K562 (cell line): ENCODE data around the gene MPST. TPM values are rescaled to one million over a fixed set of nuclear protein-coding genes. Genes with fewer than 3 reads are reported as not detected.

Experiments used
- ATAC-seq: fragments of 200-7000 bp; cut with Tn5 transposase; 3 replicates; pipeline ENCODE4 v1.9.1; 2020; ENCODE audit warnings: moderate library complexity
- BruUV-seq: library from RNA; stranded (reverse); fragments of 400-500 nt; replicated peaks from 2 replicates; lab custom pipeline; 2021; lab: Mats Ljungman, UMichigan
- CTCF ChIA-PET: fragments of 300-600 bp; formaldehyde crosslinking; extraction: SDS; loops from one replicate; lab custom pipeline; 2021; ENCODE audit warnings: low intra/inter-chr PET ratio; lab: Yijun Ruan, JAX
- POLR2A ChIA-PET: fragments of 300-600, 350-650 bp; sonication (Branson Sonifier 250); formaldehyde crosslinking; extraction: SDS; loops from one replicate; lab custom pipeline; 2021; ENCODE audit warnings: antibody characterized with exemption, inconsistent platforms; lab: Yijun Ruan, JAX
- DNase-seq, 4 experiments: peaks; one replicate each; pipeline versions ENCODE4 v3.0.0 to v3.0.0-alpha.2; 2011 to 2018; ENCODE audit warnings: low spot score in 3 of 4, mixed read lengths in 3 of 4; ENCODE audit errors: extremely low read depth in 1 of 4
- FAIRE-seq: peaks from 2 replicates; lab custom pipeline; 2011; peaks lifted over from hg19 to GRCh38; lab: Jason Lieb, UNC
- H2AFZ ChIP-seq: 2 replicates; pipeline ENCODE4 v1.6.0; 2011; ENCODE audit warnings: low read depth, low read length, control low read depth, inconsistent platforms
- H3K27ac ChIP-seq: fragments of 200-600 bp; 3 replicates; pipeline ENCODE4 v1.8.0; 2011; ENCODE audit warnings: low read depth, mild to moderate bottlenecking, control low read depth, inconsistent platforms, low read length, moderate library complexity, mixed read lengths; ENCODE audit errors: extremely low read depth
- H3K27me3 ChIP-seq, 2 experiments: fragments of 300-600 bp in 1 of 2; 2 replicates in 1 of 2; 3 replicates in 1 of 2; pipeline versions ENCODE4 v1.6.0 to v1.8.0; 2011; ENCODE audit warnings: inconsistent platforms in 2 of 2, low read length in 2 of 2, mild to moderate bottlenecking in 1 of 2, mixed read lengths in 1 of 2, moderate library complexity in 1 of 2; ENCODE audit not compliant: control insufficient read depth in 2 of 2, insufficient read depth in 2 of 2
- H3K36me3 ChIP-seq: fragments of 300-600 bp; 3 replicates; pipeline ENCODE4 v1.8.0; 2011; ENCODE audit warnings: mild to moderate bottlenecking, low read length, inconsistent platforms; ENCODE audit not compliant: control insufficient read depth, insufficient read depth
- H3K4me1 ChIP-seq, 2 experiments: fragments of 200-600 bp in 1 of 2; replicated peaks in 1 of 2; 2 replicates in 1 of 2; 3 replicates in 1 of 2; pipeline versions ENCODE4 v1.5.1 to v1.8.0; 2011; ENCODE audit warnings: inconsistent platforms in 2 of 2, low read length in 2 of 2, mild to moderate bottlenecking in 1 of 2, mixed read lengths in 1 of 2, moderate library complexity in 1 of 2; ENCODE audit not compliant: control insufficient read depth in 2 of 2, insufficient read depth in 2 of 2
- H3K4me2 ChIP-seq: 2 replicates; pipeline ENCODE4 v1.6.1; 2011; ENCODE audit warnings: low read length, control low read depth, inconsistent platforms, mixed read lengths; ENCODE audit not compliant: insufficient read depth
- H3K4me3 ChIP-seq: fragments of 200-600 bp; sonication (generic), shearing (Covaris generic); 2 replicates; pipeline ENCODE4 v1.5.1; 2016; ENCODE audit warnings: control low read depth, inconsistent platforms
- H3K79me2 ChIP-seq: fragments of 200-600 bp; 3 replicates; pipeline ENCODE4 v1.8.0; 2011; ENCODE audit warnings: low read length, inconsistent platforms; ENCODE audit not compliant: control insufficient read depth, insufficient read depth
- H3K9ac ChIP-seq, 2 experiments: 2 replicates each; pipeline versions ENCODE4 v1.6.0 to v1.6.1; 2011; ENCODE audit warnings: low read depth in 2 of 2, low read length in 2 of 2, control low read depth in 1 of 2, inconsistent platforms in 1 of 2, mild to moderate bottlenecking in 1 of 2, mixed read lengths in 1 of 2; ENCODE audit not compliant: insufficient read depth in 1 of 2
- H3K9me1 ChIP-seq: one replicate; pipeline ENCODE4 v1.6.0; 2011; ENCODE audit warnings: inconsistent platforms, mild to moderate bottlenecking, low read length, moderate library complexity; ENCODE audit not compliant: control insufficient read depth, insufficient read depth
- H3K9me3 ChIP-seq: replicated peaks from 2 replicates; pipeline ENCODE4 v1.5.1; 2011; ENCODE audit warnings: low read depth, low read length, inconsistent platforms; ENCODE audit not compliant: control insufficient read depth, insufficient read depth
- H4K20me1 ChIP-seq: replicated peaks from 2 replicates; pipeline ENCODE4 v1.6.1; 2011; ENCODE audit warnings: low read length, inconsistent platforms, mixed read lengths; ENCODE audit not compliant: control insufficient read depth, insufficient read depth
- CBFB ChIP-seq: sonication (generic); formaldehyde crosslinking; IDR thresholded peaks from 2 replicates; pipeline ENCODE4 v1.4.0; 2020; ENCODE audit warnings: mild to moderate bottlenecking, missing genetic modification reagents
- COPS2 ChIP-seq: fragments of 450-650 bp; conservative IDR thresholded peaks from 2 replicates; pipeline ENCODE4 v1.6.1; 2016; ENCODE audit warnings: mild to moderate bottlenecking, moderate library complexity
- GATAD2B ChIP-seq: fragments of 450-650 bp; IDR thresholded peaks from 2 replicates; pipeline ENCODE4 v1.6.1; 2017; ENCODE audit warnings: mild to moderate bottlenecking, borderline replicate concordance
- LEF1 ChIP-seq: fragments of 450-650 bp; IDR thresholded peaks from 2 replicates; pipeline ENCODE4 v1.6.1; 2016; ENCODE audit warnings: mild to moderate bottlenecking
- POLR2AphosphoS2 ChIP-seq: IDR thresholded peaks from 2 replicates; pipeline ENCODE4 v1.6.1; 2012; ENCODE audit warnings: low read length, improper control_type of control experiment
- RBM25 ChIP-seq: fragments of 200-400 bp; formaldehyde crosslinking; IDR thresholded peaks from 2 replicates; pipeline ENCODE4 v1.6.1; 2018; ENCODE audit warnings: low read length, low read depth, moderate library complexity; ENCODE audit not compliant: severe bottlenecking
- SAFB ChIP-seq: fragments of 200-400 bp; formaldehyde crosslinking; IDR thresholded peaks from 2 replicates; pipeline ENCODE4 v1.6.1; 2017; ENCODE audit warnings: low read depth, low read length, borderline replicate concordance
- XRCC3 ChIP-seq: fragments of 450-650 bp; IDR thresholded peaks from 2 replicates; pipeline ENCODE4 v1.6.1; 2017; ENCODE audit warnings: mild to moderate bottlenecking, moderate library complexity
- ZNF232 ChIP-seq: sonication (generic); formaldehyde crosslinking; IDR thresholded peaks from 2 replicates; pipeline ENCODE4 v1.8.0; 2022; ENCODE audit warnings: mild to moderate bottlenecking, missing genetic modification reagents
- ZSCAN29 ChIP-seq: fragments of 450-650 bp; IDR thresholded peaks from 2 replicates; pipeline ENCODE4 v1.6.1; 2017
- whole genome bisulfite sequencing: fragments of 100-300 bp; shearing (Covaris generic); methylation state at CpG from one replicate; pipeline ENCODE4 v1.1.6; 2016; ENCODE audit warnings: low coverage, mixed read lengths; ENCODE audit not compliant: insufficient coverage; ENCODE audit errors: missing lambda C conversion rate; 5-methylcytosine and 5-hydroxymethylcytosine counted together
- in situ Hi-C: fragments of 300-500 bp; cut with MboI; formaldehyde crosslinking; loops from 4 replicates; pipeline ENCODE4 v1.15.0; 2018; ENCODE audit warnings: inconsistent platforms, mixed read lengths
- intact Hi-C: fragments of 100-400 bp; cut with micrococcal nuclease; formaldehyde crosslinking; loops from 2 replicates; pipeline ENCODE4 v1.14.2; 2022
- polyA plus RNA-seq, 8 experiments: library from polyadenylated mRNA; depleted of rRNA in 4 of 8; stranded (reverse) in 5 of 8; unstranded in 3 of 8; fragments of >200 nt; fragmentation: Nextera tagmentation in 2 of 8; fragmentation: Illumina TruSeq in 1 of 8; extraction: Ambion mirVana in 2 of 8; extraction: Trizol in 1 of 8; gene quantifications; 2 replicates each; pipeline versions ENCODE4 v1.2.1 to v1.2.3, GENCODE V29; 2011 to 2014; ENCODE audit warnings: inconsistent platforms in 1 of 8, missing spikeins in 1 of 8
- total RNA-seq, 7 experiments: library from RNA; depleted of rRNA in 6 of 7; stranded (reverse); fragments of >200 nt in 6 of 7; fragmentation: Illumina TruSeq in 2 of 7; extraction: Trizol in 2 of 7; gene quantifications; 2 replicates each; pipeline versions ENCODE4 v1.2.1 to v1.2.3, GENCODE V29; 2011 to 2021; ENCODE audit warnings: low replicate concordance in 1 of 7
- TF ChIP-seq, protein P1 (sequence below): fragments of 450-650 bp; IDR thresholded peaks from 2 replicates; pipeline ENCODE4 v1.6.1; 2016; ENCODE audit warnings: borderline replicate concordance

MPST gene
- total and polyA plus RNA-seq, 9 of the 15 experiments (the other 6 are each of a cell fraction or from before 2014, with no cell fraction given): 0.65 to 104 (median 24.3) TPM

DNA sequence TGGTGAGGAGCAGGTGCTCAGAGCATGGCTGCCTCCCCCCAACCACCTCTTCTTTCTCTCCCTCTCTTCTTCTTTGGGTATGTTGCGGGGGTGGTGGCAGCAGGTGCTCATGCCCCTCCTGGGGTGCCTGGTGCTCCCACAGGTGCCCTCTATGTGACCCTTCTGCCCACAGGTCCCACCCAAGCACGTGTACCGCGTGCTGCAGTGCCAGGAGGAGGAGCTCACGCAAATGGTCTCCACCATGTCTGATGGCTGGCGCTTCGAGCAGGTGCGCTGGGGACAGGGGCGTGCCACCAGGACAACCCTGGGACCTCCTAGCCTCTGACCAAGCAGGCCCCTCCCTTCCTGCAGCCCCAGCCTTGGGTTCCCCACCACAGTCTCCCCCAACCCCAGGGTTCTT lies 37.7 kb downstream of the MPST start:
- Histone ChIP-seq H4K20me1 (no peaks in the 10 kb centered on the region; the same call in 1 of the 2 replicates), H3K79me2 (no peaks in the 10 kb centered on the region), H3K27me3 (peaks cover 13 to 79% of the 10 kb centered on the region in 2 experiments; a peak in 4 of 5 replicates), H3K9me3 (no peaks in the 10 kb centered on the region), H2AFZ (no peak overlapping the region), H3K9me1 (no peaks in the 10 kb centered on the region), H3K4me2 (no peak overlapping the region), H3K27ac (no peak overlapping the region), H3K4me1 (peaks cover 0 to 15% of the 10 kb centered on the region in 2 experiments; a peak in 2 of 5 replicates), H3K4me3 (no peak overlapping the region), H3K36me3 (no peaks in the 10 kb centered on the region), H3K9ac (no peak overlapping the region)
- intact Hi-C loops (no loop called here), in situ Hi-C loops (no loop called here)
- ChIA-PET POLR2A (no interaction called here), CTCF (no interaction called here)
- DNase-seq: no peak
- FAIRE-seq: no peak
- WGBS: 2% methylated on average over 8 of the region's 9 CpGs
- no TSS peak for BruUV-seq
- no peak for ATAC-seq
- TF ChIP-seq COPS2 (no peak), XRCC3 (no peak), SAFB (no peak), LEF1 (no peak), ZNF232 (CRISPR knock-in tag) (no peak), ZSCAN29 (no peak)
- TF ChIP-seq, all 486 proteins: peak for 0

DNA sequence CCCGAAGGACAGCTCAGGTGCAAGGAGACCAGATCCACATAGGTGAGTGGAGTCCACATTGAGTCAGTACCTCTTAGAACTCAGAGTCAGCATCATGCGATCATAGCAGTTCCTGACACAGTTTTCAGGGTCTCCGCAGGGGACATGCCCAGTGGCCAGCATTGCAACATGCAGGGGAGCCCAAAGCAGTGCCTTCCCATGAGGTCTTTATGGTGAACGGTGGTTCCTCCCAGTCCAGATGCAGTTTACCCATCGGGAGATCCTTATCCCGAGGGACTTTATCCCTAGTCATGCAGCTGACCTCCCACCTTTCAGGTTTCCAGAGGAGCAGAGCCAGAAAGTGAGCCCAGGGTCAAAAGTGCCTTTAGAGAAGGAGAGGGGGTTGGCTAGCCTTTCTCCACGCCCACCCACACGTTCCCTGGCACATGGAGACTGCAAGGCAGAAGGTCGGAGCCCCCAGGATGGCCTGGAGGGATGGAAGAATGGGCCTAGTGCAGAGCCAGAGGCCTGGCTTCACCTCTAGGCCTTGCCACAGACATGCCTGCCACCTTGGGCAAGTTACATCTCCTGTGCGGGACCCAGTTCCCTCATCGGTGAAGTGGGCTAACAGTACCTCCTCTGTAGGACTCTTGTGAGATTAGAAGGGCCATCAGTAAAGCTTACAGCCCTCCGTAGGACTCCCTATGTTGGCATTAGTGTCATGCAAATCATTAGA lies 38.4 kb downstream of the MPST start:
- intact Hi-C loops: no loop called here
- 9% methylated on average over 12 of the region's 12 CpGs for WGBS
- no peaks in the 10 kb centered on the region for H3K36me3 ChIP-seq
- no peak overlapping the region for H3K4me2 ChIP-seq
- in situ Hi-C loops: no loop called here
- no TSS peak for BruUV-seq
- no peak overlapping the region for H2AFZ ChIP-seq
- H3K9me1 ChIP-seq: no peaks in the 10 kb centered on the region
- H3K27me3 ChIP-seq: peaks cover 13 to 81% of the 10 kb centered on the region in 2 experiments; a peak in 4 of 5 replicates
- H3K4me1 ChIP-seq: peaks cover 0 to 13% of the 10 kb centered on the region in 2 experiments; a peak in 2 of 5 replicates
- no peak for ATAC-seq
- DNase-seq: no peak
- H3K79me2 ChIP-seq: no peaks in the 10 kb centered on the region
- no peaks in the 10 kb centered on the region for H3K9me3 ChIP-seq
- ChIA-PET CTCF (no interaction called here), POLR2A (no interaction called here)
- H3K9ac ChIP-seq: no peak overlapping the region
- H3K4me3 ChIP-seq: no peak overlapping the region
- FAIRE-seq: no peak
- H4K20me1 ChIP-seq: no peaks in the 10 kb centered on the region; the same call in 1 of the 2 replicates
- H3K27ac ChIP-seq: no peak overlapping the region
- no peak for TF ChIP-seq GATAD2B
- no peak for TF ChIP-seq POLR2AphosphoS2
- no peak for TF ChIP-seq RBM25
- TF ChIP-seq CBFB: no peak
- TF ChIP-seq, protein P1, sequence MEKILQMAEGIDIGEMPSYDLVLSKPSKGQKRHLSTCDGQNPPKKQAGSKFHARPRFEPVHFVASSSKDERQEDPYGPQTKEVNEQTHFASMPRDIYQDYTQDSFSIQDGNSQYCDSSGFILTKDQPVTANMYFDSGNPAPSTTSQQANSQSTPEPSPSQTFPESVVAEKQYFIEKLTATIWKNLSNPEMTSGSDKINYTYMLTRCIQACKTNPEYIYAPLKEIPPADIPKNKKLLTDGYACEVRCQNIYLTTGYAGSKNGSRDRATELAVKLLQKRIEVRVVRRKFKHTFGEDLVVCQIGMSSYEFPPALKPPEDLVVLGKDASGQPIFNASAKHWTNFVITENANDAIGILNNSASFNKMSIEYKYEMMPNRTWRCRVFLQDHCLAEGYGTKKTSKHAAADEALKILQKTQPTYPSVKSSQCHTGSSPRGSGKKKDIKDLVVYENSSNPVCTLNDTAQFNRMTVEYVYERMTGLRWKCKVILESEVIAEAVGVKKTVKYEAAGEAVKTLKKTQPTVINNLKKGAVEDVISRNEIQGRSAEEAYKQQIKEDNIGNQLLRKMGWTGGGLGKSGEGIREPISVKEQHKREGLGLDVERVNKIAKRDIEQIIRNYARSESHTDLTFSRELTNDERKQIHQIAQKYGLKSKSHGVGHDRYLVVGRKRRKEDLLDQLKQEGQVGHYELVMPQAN: no peak
